GM12878 (cell line): Measurements from ENCODE around the gene MRPL38. TPM values are rescaled to one million over a fixed set of nuclear protein-coding genes. Genes with fewer than 3 reads are reported as not detected.

ENCODE experiments used
- ATAC-seq: fragments of 200-7000 bp; cut with Tn5 transposase; 3 replicates; pipeline ENCODE4 v1.9.1; 2020; ENCODE audit warnings: mild to moderate bottlenecking, moderate library complexity
- BruUV-seq: library from RNA; stranded (reverse); fragments of 400-500 nt; replicated peaks from 2 replicates; lab custom pipeline; 2021; lab: Mats Ljungman, UMichigan
- CTCF ChIA-PET: fragments of 300-600 bp; sonication (Branson Sonifier 250); formaldehyde crosslinking; extraction: SDS; loops from one replicate; lab custom pipeline; 2021; ENCODE audit warnings: inconsistent platforms; lab: Yijun Ruan, JAX
- POLR2A ChIA-PET: fragments of 350-600 bp; formaldehyde crosslinking; extraction: SDS; loops from one replicate; lab custom pipeline; 2021; ENCODE audit warnings: inconsistent platforms; lab: Charles Lee
- RAD21 ChIA-PET: fragments of 300-600 bp; sonication (Branson Sonifier 250); formaldehyde crosslinking; loops from one replicate; lab custom pipeline; 2023; ENCODE audit warnings: antibody characterized with exemption; ENCODE audit not compliant: unreplicated experiment; lab: Charles Lee
- SMC1A ChIA-PET: fragments of 300-600 bp; sonication (Branson Sonifier 250); formaldehyde crosslinking; loops from one replicate; lab custom pipeline; 2023; ENCODE audit not compliant: unreplicated experiment, uncharacterized antibody; lab: Charles Lee
- DNase-seq: peaks from one replicate; pipeline ENCODE4 v3.0.0-alpha.2; 2011; ENCODE audit warnings: low read depth, low spot score
- FAIRE-seq: peaks from 3 replicates; lab custom pipeline; 2011; peaks lifted over from hg19 to GRCh38; lab: Jason Lieb, UNC
- H2AFZ ChIP-seq: 2 replicates; pipeline ENCODE4 v1.6.0; 2011; ENCODE audit warnings: low read depth, low read length, control low read depth; ENCODE audit not compliant: control insufficient read depth
- H3K27ac ChIP-seq: 2 replicates; pipeline ENCODE4 v1.5.1; 2011; ENCODE audit warnings: control low read depth; ENCODE audit not compliant: control insufficient read depth, insufficient read depth
- H3K27me3 ChIP-seq, 2 experiments: replicated peaks in 1 of 2; 2 replicates each; pipeline versions ENCODE4 v1.6.0 to v1.6.1; 2011; ENCODE audit warnings: low read length in 1 of 2; ENCODE audit not compliant: control insufficient read depth in 2 of 2, insufficient read depth in 2 of 2
- H3K36me3 ChIP-seq, 2 experiments: 2 replicates each; pipeline ENCODE4 v1.5.1; 2011; ENCODE audit warnings: low read length in 1 of 2; ENCODE audit not compliant: control insufficient read depth in 2 of 2, insufficient read depth in 2 of 2
- H3K4me1 ChIP-seq: 2 replicates; pipeline ENCODE4 v1.6.1; 2011; ENCODE audit warnings: mild to moderate bottlenecking, low read length, moderate library complexity, mixed read lengths; ENCODE audit not compliant: control insufficient read depth, insufficient read depth
- H3K4me2 ChIP-seq: 2 replicates; pipeline ENCODE4 v1.6.0; 2011; ENCODE audit warnings: control low read depth; ENCODE audit not compliant: control insufficient read depth, insufficient read depth
- H3K4me3 ChIP-seq: fragments of 200-600 bp; sonication (generic); 2 replicates; pipeline ENCODE4 v1.5.1; 2016
- H3K79me2 ChIP-seq: 2 replicates; pipeline ENCODE4 v1.6.0; 2011; ENCODE audit warnings: low read length; ENCODE audit not compliant: control insufficient read depth, insufficient read depth
- H3K9ac ChIP-seq: 2 replicates; pipeline ENCODE4 v1.8.0; 2011; ENCODE audit warnings: low read length, control low read depth, mixed read lengths; ENCODE audit not compliant: control insufficient read depth, insufficient read depth
- H3K9me3 ChIP-seq: replicated peaks from 3 replicates; pipeline ENCODE4 v1.5.1; 2011; ENCODE audit warnings: mild to moderate bottlenecking, low read length; ENCODE audit not compliant: control insufficient read depth, insufficient read depth
- H4K20me1 ChIP-seq: 2 replicates; pipeline ENCODE4 v1.6.0; 2011; ENCODE audit not compliant: control insufficient read depth, insufficient read depth
- NFYB ChIP-seq: IDR thresholded peaks from 2 replicates; pipeline ENCODE4 v1.6.1; 2011; ENCODE audit warnings: low read depth, mild to moderate bottlenecking, low read length, improper control_type of control experiment, moderate library complexity; ENCODE audit not compliant: insufficient read depth
- RB1 ChIP-seq: fragments of 450-650 bp; formaldehyde crosslinking; IDR thresholded peaks from 2 replicates; pipeline ENCODE4 v1.6.1; 2017; ENCODE audit warnings: mild to moderate bottlenecking, borderline replicate concordance
- TBL1XR1 ChIP-seq: IDR thresholded peaks from 2 replicates; pipeline ENCODE4 v1.6.1; 2012; ENCODE audit warnings: low read depth, low read length, improper control_type of control experiment
- WGBS: methylation state at CpG from one replicate; pipeline ENCODE4 v1.1.6; 2016; ENCODE audit warnings: low lambda C conversion rate; ENCODE audit not compliant: insufficient replicate concordance, insufficient coverage; ENCODE audit errors: missing lambda C conversion rate; 5-methylcytosine and 5-hydroxymethylcytosine counted together
- in situ Hi-C: fragments of 300-500 bp; cut with MboI; formaldehyde crosslinking; loops from 9 replicates; pipeline ENCODE4 v1.14.3; 2018; ENCODE audit warnings: mixed read lengths
- intact Hi-C: fragments of 100-400 bp; cut with micrococcal nuclease; formaldehyde crosslinking; loops from one replicate; pipeline ENCODE4 v1.14.2; 2022; ENCODE audit not compliant: unreplicated experiment
- polyA plus RNA-seq, 11 experiments: library from polyadenylated mRNA; depleted of rRNA in 4 of 11; unstranded in 6 of 11; stranded (reverse) in 5 of 11; fragments of >200 nt; fragmentation: Nextera tagmentation in 4 of 11; fragmentation: Illumina TruSeq in 1 of 11; extraction: Ambion mirVana in 4 of 11; extraction: Trizol in 1 of 11; gene quantifications; 1 replicate in 1 of 11; 2 replicates in 10 of 11; pipeline versions ENCODE4 v1.2.1 to v1.2.3, GENCODE V29; 2011 to 2016; ENCODE audit warnings: inconsistent platforms in 2 of 11, missing spikeins in 2 of 11, low read depth in 1 of 11
- total RNA-seq, 4 experiments: library from RNA; depleted of rRNA in 3 of 4; stranded (reverse); fragments of >200 nt in 3 of 4; fragmentation: Illumina TruSeq in 1 of 4; extraction: Trizol in 1 of 4; gene quantifications; 2 replicates each; pipeline versions ENCODE4 v1.2.1 to v1.2.3, GENCODE V29; 2013 to 2021
- TF ChIP-seq, protein P1 (sequence below): IDR thresholded peaks from 2 replicates; pipeline ENCODE4 v1.6.1; 2011; ENCODE audit warnings: low read depth, low read length, improper control_type of control experiment, borderline replicate concordance
- TF ChIP-seq, protein P2 (sequence below): IDR thresholded peaks from 2 replicates; pipeline ENCODE4 v1.6.1; 2011; ENCODE audit warnings: borderline replicate concordance, low read depth, mild to moderate bottlenecking, moderate library complexity, low read length; ENCODE audit not compliant: insufficient read depth, poor library complexity, severe bottlenecking
- TF ChIP-seq, protein P3 (sequence below): fragments of 150-350 bp; IDR thresholded peaks from 2 replicates; pipeline ENCODE4 v1.6.1; 2016; ENCODE audit warnings: low read depth, low read length
- TF ChIP-seq, protein P4 (sequence below): fragments of 450-650 bp; IDR thresholded peaks from 2 replicates; pipeline ENCODE4 v1.6.1; 2017; ENCODE audit warnings: borderline replicate concordance

Gene MRPL38
- total and polyA plus RNA-seq, 10 of the 15 experiments (the other 5 are each of a cell fraction or from before 2014, with no cell fraction given): 6.6 to 205 (median 53.1) TPM

DNA sequence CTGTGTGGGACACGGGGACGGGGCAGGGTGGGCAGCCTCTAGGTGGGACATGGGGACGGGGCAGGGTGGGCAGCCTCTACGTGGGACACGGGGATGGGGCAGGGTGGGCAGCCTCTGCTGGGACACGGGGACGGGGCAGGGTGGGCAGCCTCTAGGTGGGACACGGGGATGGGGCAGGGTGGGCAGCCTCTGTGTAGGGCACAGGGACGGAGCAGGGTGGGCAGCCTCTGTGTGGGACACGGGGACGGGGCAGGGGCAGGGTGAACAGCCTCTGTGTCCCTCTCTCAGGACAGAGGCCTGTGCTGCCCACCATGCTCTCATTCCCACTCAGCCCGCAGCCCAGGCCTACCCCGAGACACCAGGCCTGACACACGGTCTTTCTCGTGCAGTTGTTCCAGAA is 16.9 kb upstream of the MRPL38 start:
- Histone ChIP-seq H3K4me2 (no peak overlapping the region), H3K9me3 (no peaks in the 10 kb centered on the region), H4K20me1 (no peaks in the 10 kb centered on the region), H3K79me2 (no peaks in the 10 kb centered on the region), H3K27me3 (no peaks in the 10 kb centered on the region), H3K27ac (no peak overlapping the region), H3K9ac (no peak overlapping the region), H3K36me3 (no peaks in the 10 kb centered on the region), H3K4me3 (no peak overlapping the region)
- FAIRE-seq: no peak
- SMC1A ChIA-PET: no interaction called here
- no peak for DNase-seq
- intact Hi-C loops: no loop called here
- RAD21 ChIA-PET: no interaction called here
- POLR2A ChIA-PET: no interaction called here
- CTCF ChIA-PET: no interaction called here
- BruUV-seq: no TSS peak
- no peak for ATAC-seq
- 86% methylated on average over 4 of the region's 15 CpGs for WGBS
- TF ChIP-seq, protein P1, sequence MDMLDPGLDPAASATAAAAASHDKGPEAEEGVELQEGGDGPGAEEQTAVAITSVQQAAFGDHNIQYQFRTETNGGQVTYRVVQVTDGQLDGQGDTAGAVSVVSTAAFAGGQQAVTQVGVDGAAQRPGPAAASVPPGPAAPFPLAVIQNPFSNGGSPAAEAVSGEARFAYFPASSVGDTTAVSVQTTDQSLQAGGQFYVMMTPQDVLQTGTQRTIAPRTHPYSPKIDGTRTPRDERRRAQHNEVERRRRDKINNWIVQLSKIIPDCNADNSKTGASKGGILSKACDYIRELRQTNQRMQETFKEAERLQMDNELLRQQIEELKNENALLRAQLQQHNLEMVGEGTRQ: no peak
- TF ChIP-seq TBL1XR1 (no peak), NFYB (no peak), RB1 (no peak)
- TF ChIP-seq, protein P2, sequence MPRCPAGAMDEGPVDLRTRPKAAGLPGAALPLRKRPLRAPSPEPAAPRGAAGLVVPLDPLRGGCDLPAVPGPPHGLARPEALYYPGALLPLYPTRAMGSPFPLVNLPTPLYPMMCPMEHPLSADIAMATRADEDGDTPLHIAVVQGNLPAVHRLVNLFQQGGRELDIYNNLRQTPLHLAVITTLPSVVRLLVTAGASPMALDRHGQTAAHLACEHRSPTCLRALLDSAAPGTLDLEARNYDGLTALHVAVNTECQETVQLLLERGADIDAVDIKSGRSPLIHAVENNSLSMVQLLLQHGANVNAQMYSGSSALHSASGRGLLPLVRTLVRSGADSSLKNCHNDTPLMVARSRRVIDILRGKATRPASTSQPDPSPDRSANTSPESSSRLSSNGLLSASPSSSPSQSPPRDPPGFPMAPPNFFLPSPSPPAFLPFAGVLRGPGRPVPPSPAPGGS: no peak
- TF ChIP-seq, protein P3, sequence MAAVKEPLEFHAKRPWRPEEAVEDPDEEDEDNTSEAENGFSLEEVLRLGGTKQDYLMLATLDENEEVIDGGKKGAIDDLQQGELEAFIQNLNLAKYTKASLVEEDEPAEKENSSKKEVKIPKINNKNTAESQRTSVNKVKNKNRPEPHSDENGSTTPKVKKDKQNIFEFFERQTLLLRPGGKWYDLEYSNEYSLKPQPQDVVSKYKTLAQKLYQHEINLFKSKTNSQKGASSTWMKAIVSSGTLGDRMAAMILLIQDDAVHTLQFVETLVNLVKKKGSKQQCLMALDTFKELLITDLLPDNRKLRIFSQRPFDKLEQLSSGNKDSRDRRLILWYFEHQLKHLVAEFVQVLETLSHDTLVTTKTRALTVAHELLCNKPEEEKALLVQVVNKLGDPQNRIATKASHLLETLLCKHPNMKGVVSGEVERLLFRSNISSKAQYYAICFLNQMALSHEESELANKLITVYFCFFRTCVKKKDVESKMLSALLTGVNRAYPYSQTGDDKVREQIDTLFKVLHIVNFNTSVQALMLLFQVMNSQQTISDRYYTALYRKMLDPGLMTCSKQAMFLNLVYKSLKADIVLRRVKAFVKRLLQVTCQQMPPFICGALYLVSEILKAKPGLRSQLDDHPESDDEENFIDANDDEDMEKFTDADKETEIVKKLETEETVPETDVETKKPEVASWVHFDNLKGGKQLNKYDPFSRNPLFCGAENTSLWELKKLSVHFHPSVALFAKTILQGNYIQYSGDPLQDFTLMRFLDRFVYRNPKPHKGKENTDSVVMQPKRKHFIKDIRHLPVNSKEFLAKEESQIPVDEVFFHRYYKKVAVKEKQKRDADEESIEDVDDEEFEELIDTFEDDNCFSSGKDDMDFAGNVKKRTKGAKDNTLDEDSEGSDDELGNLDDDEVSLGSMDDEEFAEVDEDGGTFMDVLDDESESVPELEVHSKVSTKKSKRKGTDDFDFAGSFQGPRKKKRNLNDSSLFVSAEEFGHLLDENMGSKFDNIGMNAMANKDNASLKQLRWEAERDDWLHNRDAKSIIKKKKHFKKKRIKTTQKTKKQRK: no peak
- TF ChIP-seq, protein P4, sequence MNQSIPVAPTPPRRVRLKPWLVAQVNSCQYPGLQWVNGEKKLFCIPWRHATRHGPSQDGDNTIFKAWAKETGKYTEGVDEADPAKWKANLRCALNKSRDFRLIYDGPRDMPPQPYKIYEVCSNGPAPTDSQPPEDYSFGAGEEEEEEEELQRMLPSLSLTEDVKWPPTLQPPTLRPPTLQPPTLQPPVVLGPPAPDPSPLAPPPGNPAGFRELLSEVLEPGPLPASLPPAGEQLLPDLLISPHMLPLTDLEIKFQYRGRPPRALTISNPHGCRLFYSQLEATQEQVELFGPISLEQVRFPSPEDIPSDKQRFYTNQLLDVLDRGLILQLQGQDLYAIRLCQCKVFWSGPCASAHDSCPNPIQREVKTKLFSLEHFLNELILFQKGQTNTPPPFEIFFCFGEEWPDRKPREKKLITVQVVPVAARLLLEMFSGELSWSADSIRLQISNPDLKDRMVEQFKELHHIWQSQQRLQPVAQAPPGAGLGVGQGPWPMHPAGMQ: no peak
- TF ChIP-seq, all 136 proteins: peak for 0
- no peak overlapping the region for H2AFZ ChIP-seq
- no peaks in the 10 kb centered on the region for H3K4me1 ChIP-seq
- in situ Hi-C loops: no loop called here
